KMS-11 (cell line): ENCODE results near the gene NIPA2.

Experiments
- H2AFZ ChIP-seq: fragments of 200-600 bp; sonication (generic); 2 replicates; pipeline ENCODE4 v1.6.1; 2016; ENCODE audit warnings: antibody characterized with exemption, mixed run types, low read depth
- H3K27ac ChIP-seq: fragments of 200-600 bp; sonication (generic); 2 replicates; pipeline ENCODE4 v1.6.1; 2016; ENCODE audit warnings: mild to moderate bottlenecking, mixed run types
- H3K27me3 ChIP-seq: fragments of 200-600 bp; sonication (generic); 2 replicates; pipeline ENCODE4 v1.6.1; 2017; ENCODE audit warnings: mild to moderate bottlenecking, low read depth, mixed run types, moderate library complexity; ENCODE audit not compliant: insufficient read depth
- H3K36me3 ChIP-seq: fragments of 200-600 bp; sonication (generic); 2 replicates; pipeline ENCODE4 v1.6.1; 2017; ENCODE audit warnings: mild to moderate bottlenecking, mixed run types; ENCODE audit not compliant: insufficient read depth
- H3K4me1 ChIP-seq: fragments of 200-600 bp; sonication (generic); 2 replicates; pipeline ENCODE4 v1.6.1; 2016; ENCODE audit warnings: mild to moderate bottlenecking, low read depth, mixed run types; ENCODE audit not compliant: poor library complexity, severe bottlenecking
- H3K4me2 ChIP-seq: fragments of 200-600 bp; sonication (generic); 2 replicates; pipeline ENCODE4 v1.7.0; 2016; ENCODE audit warnings: mild to moderate bottlenecking, mixed run types
- H3K4me3 ChIP-seq: fragments of 200-600 bp; sonication (generic); IDR thresholded peaks from 2 replicates; pipeline ENCODE4 v1.6.1; 2017; ENCODE audit warnings: low read depth, low read length, mixed read lengths; ENCODE audit not compliant: insufficient read depth
- H3K79me2 ChIP-seq: fragments of 200-600 bp; sonication (generic); 2 replicates; pipeline ENCODE4 v1.6.1; 2016; ENCODE audit warnings: low read depth, mixed run types; ENCODE audit not compliant: insufficient read depth
- H3K9ac ChIP-seq: fragments of 200-600 bp; sonication (generic); 2 replicates; pipeline ENCODE4 v1.6.1; 2016; ENCODE audit warnings: mild to moderate bottlenecking, mixed run types
- H4K20me1 ChIP-seq: fragments of 200-600 bp; sonication (generic); 2 replicates; pipeline ENCODE4 v1.6.1; 2016; ENCODE audit warnings: mild to moderate bottlenecking, mixed run types; ENCODE audit not compliant: insufficient read depth
- CTCF ChIP-seq: fragments of 200-600 bp; sonication (generic); conservative IDR thresholded peaks from 2 replicates; pipeline ENCODE4 v1.6.1; 2017; ENCODE audit warnings: low read depth, mild to moderate bottlenecking, antibody characterized with exemption, low read length, moderate library complexity, mixed read lengths

Gene NIPA2

GRCh38 chr15:22878103-22878502 lies 39.6 kb downstream of the NIPA2 start:
- H3K79me2 ChIP-seq, result no peaks in the 10 kb centered on the region
- H4K20me1 ChIP-seq, result no peaks in the 10 kb centered on the region
- H3K36me3 ChIP-seq, result no peaks in the 10 kb centered on the region
- no peak overlapping the region for H3K4me2 ChIP-seq
- no peak overlapping the region for H3K27ac ChIP-seq
- no peak for TF ChIP-seq CTCF
- H3K4me3 ChIP-seq, result no peak overlapping the region
- no peak overlapping the region for H2AFZ ChIP-seq
- no peak overlapping the region for H3K9ac ChIP-seq
- no peaks in the 10 kb centered on the region for H3K4me1 ChIP-seq
- H3K27me3 ChIP-seq, result no peaks in the 10 kb centered on the region

GRCh38 chr15:22880068-22880980 lies 41.9 kb downstream of the NIPA2 start:
- no peaks in the 10 kb centered on the region for H3K79me2 ChIP-seq
- H3K27ac ChIP-seq, result no peak overlapping the region
- TF ChIP-seq CTCF, result no peak
- no peaks in the 10 kb centered on the region for H3K4me1 ChIP-seq
- no peaks in the 10 kb centered on the region for H4K20me1 ChIP-seq
- H3K4me3 ChIP-seq, result no peak overlapping the region
- no peaks in the 10 kb centered on the region for H3K27me3 ChIP-seq
- no peak overlapping the region for H3K4me2 ChIP-seq
- no peak overlapping the region for H2AFZ ChIP-seq
- no peaks in the 10 kb centered on the region for H3K36me3 ChIP-seq
- no peak overlapping the region for H3K9ac ChIP-seq

- Histone ChIP-seq H3K79me2 (no peaks in the 10 kb centered on the region), H3K27me3 (no peaks in the 10 kb centered on the region), H3K4me3 (no peak overlapping the region), H3K4me1 (no peaks in the 10 kb centered on the region), H2AFZ (no peak overlapping the region), H3K36me3 (no peaks in the 10 kb centered on the region), H3K4me2 (no peak overlapping the region), H3K27ac (no peak overlapping the region), H4K20me1 (no peaks in the 10 kb centered on the region), H3K9ac (no peak overlapping the region)
- TF ChIP-seq CTCF, result no peak
These were observed 42.7 kb downstream of the NIPA2 start for GRCh38 chr15:22880981-22881738.

DNA sequence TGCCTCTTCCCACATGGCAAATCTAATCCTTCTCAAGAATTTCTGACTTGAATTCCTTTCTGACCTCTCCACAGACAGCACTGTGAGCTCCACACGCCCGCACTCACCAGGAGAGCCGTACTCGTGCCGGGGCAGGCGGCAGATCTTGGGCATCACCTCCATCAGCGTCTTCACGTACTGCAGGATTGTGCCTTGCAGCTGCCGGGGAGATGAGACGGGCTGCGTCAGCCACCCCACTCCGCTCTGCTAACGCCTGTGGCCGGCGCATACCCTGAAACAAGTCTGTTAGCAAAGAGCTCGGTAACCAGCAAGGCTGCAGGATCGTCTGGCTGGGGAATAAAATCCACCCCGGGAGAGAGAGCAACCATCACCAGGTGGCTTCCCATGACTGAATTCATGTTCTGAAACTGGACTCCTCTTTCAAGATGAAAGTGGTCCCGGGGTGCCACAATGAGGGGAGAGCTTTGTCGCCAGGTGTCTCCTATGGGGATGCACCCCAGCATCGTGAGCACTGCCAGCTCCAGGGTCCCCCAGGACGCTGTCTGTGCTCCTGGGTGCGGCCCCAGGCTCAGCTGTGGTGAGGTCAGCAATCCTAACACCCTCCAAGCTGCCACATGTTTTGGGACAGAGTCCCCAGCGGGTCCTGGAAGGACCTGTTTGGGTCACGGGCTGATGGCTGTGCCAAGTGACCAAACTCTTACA lies 43.4 kb downstream of the NIPA2 start:
- H3K27ac ChIP-seq, result no peak overlapping the region
- H3K9ac ChIP-seq, result no peak overlapping the region
- H3K4me2 ChIP-seq, result no peak overlapping the region
- H2AFZ ChIP-seq, result no peak overlapping the region
- no peaks in the 10 kb centered on the region for H3K27me3 ChIP-seq
- H3K4me3 ChIP-seq, result no peak overlapping the region
- TF ChIP-seq CTCF, result no peak
- no peaks in the 10 kb centered on the region for H4K20me1 ChIP-seq
- H3K4me1 ChIP-seq, result no peaks in the 10 kb centered on the region
- no peaks in the 10 kb centered on the region for H3K36me3 ChIP-seq
- no peaks in the 10 kb centered on the region for H3K79me2 ChIP-seq
